ACHN (cell line): ENCODE results near the gene MTHFD2L.
A peak's percentile ranks its signal among the peaks of the same experiment; 100 is the strongest.

Experiments
- DNase-seq: peaks from one replicate; pipeline ENCODE4 v3.0.0-alpha.2; 2015
- in situ Hi-C: cut with HindIII; loops from 2 replicates; pipeline ENCODE4 v1.10.0; 2017; ENCODE audit warnings: low sequenced_read_pairs, low pct_ligation_motif_present, low pct_unique_long_range_greater_than_20kb

Gene MTHFD2L

GRCh38 chr4:74315376-74315775 is 157.5 kb downstream of the MTHFD2L start:
- in situ Hi-C loops = no loop called here

GRCh38 chr4:74316397-74316796 is 158.5 kb downstream of the MTHFD2L start:
- DNase-seq = no peak
- in situ Hi-C loops = no loop called here

More at GRCh38 chr4:74315376-74315775, 157.5 kb downstream of the MTHFD2L start:
- DNase-seq = no peak

GRCh38 chr4:74317616-74318246 is 159.8 kb downstream of the MTHFD2L start:
- in situ Hi-C loops = no loop called here
- DNase-seq = no peak

- in situ Hi-C loops = no loop called here
- DNase-seq = no peak
Measured at GRCh38 chr4:74318276-74318675, 160.4 kb downstream of the MTHFD2L start.

DNA sequence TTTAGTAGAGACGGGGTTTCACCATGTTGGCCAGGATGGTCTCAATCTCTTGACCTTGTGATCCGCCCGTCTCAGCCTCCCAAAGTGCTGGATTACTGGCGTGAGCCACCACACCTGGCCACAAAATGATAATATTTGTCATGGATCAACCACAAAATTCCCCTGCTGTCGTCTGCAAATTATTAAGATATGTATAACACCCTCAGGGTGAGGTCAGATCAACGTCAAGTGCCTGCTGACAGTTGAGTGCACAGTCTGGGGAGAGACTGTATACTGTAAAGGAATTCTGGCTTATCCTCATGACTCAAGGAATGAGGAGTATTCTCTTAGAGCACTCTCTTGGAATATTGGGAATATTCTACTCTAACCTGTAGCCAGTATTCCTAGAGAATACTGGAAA is 161.6 kb downstream of the MTHFD2L start:
- in situ Hi-C loops = no loop called here
- no peak for DNase-seq

GRCh38 chr4:74320559-74321118 is 162.7 kb downstream of the MTHFD2L start:
- in situ Hi-C loops = no loop called here
- peak; percentile 75 for DNase-seq

GRCh38 chr4:74322301-74322700 is 164.4 kb downstream of the MTHFD2L start:
- no peak for DNase-seq
- in situ Hi-C loops = no loop called here

DNA sequence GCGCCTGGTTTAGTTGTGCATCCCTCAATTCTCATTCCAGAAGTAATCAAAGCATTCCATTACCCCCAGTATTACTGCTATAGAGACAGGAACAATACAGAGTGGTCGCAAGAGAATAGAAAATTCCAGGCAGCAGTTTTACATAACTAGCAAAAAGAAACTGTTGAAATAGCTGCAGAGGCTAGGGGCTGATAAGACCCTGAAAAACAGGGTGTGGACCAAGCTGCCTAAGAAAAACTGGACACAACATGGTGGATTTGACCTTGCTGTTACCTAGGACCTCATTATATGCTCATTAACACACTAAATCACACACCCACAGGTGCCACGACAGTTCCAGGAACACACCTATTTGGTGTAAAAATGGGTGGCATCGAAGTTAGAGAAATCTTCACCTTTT is 165.7 kb downstream of the MTHFD2L start:
- no peak for DNase-seq
- in situ Hi-C loops = no loop called here

GRCh38 chr4:74324262-74324661 is 166.3 kb downstream of the MTHFD2L start:
- in situ Hi-C loops = no loop called here
- no peak for DNase-seq

- in situ Hi-C loops = no loop called here
- no peak for DNase-seq
Measured at GRCh38 chr4:74325886-74326285, 168.0 kb downstream of the MTHFD2L start.

DNA sequence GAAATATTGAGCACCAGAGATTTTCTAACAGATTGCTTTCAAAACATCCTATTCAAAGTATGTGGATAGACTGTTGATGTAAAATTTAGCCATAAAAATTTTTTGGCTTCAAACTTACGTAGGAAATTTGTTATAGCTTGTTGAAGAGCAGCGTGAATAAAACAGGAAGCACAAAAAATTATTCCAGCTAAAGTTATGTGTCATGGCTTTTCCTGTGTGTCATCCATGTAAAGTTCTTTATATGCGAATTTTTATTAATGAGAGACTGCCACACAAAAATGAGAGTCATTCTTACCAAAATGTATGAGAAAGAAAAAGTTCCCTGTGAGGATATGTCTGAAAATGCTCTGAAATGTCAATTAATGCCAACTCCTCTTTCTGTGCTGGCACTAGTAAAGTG is 169.8 kb downstream of the MTHFD2L start:
- no peak for DNase-seq
- in situ Hi-C loops = no loop called here

GRCh38 chr4:74328501-74328900 is 170.6 kb downstream of the MTHFD2L start:
- no peak for DNase-seq
- in situ Hi-C loops = no loop called here

DNA sequence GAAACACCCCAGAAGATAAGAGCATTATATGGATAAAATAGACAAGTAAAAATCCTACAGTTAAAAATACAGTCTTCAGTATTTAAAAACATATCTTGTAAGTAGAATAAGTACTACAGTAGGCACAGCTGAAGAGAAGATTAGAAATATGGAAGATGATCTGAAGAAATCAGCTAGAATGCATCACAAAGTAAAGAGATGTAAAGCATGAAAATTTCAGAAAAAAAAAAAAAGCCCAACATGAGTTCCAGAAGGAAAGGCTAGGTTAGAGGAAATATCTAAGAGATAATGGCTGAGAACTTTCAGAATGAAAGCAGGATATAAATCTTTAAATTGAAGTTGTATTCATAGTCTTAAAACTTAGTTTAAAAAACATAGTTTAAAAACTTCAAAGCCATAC is 171.4 kb downstream of the MTHFD2L start:
- in situ Hi-C loops = no loop called here
- no peak for DNase-seq

- in situ Hi-C loops = no loop called here
- DNase-seq = no peak
Measured at GRCh38 chr4:74330295-74330750, 172.4 kb downstream of the MTHFD2L start.

DNA sequence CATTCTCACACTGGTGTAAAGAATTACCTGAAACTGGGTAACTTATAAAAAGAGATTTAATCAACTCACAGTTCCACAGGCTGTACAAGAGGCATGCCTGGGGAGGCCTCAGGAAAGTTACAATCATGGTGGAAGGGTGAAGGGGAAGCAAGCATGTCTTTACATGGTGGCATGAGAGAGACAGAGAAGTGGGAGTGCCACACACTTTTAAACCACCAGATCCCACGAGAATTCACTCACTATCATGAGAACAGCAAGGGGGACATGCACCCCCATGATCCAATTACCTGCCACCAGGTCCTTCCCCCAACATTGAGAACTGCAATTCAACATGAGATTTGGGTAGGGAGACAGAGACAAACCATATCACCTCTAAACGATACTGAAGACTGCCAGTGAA is 173.3 kb downstream of the MTHFD2L start:
- in situ Hi-C loops = no loop called here
- no peak for DNase-seq

DNA sequence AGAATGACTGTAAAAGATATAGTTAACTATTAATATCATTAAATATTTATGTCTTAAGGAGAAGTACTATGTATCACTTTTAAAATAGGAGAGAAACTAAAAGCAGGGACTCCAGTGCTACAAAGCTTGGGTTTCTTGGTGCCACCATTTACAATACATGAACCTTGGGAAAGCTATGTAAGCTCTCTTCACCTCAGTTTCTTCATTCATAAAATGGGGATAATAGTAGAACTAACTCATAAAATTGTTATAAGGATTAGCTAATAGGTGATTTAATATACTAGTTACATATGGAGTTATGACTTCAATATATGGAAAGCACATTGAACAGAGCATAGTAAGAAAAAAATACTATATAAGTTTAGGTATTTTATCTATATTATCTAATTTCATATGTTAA is 174.0 kb downstream of the MTHFD2L start:
- no peak for DNase-seq
- in situ Hi-C loops = no loop called here

DNA sequence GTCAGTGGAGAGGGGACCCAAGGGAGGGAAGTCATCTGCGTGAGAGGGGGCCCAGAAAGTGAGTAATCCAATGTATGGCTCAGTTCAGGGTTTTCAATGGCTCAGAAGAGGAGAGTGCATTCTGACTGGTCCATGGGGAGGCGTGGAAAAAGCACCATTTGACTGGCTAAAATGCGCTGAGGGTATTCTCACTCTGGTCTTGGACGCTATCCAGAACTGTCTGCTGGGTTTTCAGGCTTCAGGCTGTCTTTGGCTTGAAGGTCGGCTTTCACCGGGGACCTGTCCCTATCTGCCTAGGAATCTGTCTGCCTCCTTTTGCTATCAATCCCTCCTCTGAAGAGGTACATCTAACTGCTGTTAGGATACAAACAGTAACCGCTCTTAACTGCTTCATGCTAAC is 176.7 kb downstream of the MTHFD2L start:
- DNase-seq = no peak
- in situ Hi-C loops = no loop called here

DNA sequence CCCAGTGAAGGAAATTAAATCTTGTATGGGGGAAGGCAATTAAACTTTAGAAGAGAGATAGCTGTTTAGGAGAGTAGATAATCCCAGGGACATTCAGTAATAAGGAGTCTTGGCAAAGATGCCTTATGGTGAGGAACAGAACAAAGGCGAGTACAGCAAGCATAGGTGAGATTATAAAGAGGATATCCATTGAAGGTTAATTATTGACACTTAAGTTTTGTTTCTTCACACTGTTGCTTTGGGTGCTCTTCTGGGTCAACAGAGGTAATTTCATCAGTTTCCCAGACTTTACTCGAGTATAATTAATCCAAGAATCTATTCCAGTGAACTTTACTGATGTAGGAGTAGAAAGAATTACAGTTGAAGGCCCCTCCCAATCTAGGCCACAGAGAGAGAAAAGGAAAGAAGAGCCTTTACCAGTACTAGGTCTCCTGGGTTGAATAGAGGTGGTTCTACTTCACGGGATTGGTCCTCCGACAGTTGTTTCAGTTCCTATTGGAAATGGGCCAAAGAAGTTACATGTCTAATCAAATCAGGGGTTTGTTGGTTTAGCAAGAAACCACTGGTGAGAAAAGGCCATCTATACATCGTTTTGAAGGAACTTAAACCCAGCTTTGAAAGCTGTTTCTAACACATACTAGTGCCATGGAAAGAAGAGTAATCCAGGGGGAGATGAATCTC is 177.6 kb downstream of the MTHFD2L start:
- in situ Hi-C loops = no loop called here
- DNase-seq = no peak

DNA sequence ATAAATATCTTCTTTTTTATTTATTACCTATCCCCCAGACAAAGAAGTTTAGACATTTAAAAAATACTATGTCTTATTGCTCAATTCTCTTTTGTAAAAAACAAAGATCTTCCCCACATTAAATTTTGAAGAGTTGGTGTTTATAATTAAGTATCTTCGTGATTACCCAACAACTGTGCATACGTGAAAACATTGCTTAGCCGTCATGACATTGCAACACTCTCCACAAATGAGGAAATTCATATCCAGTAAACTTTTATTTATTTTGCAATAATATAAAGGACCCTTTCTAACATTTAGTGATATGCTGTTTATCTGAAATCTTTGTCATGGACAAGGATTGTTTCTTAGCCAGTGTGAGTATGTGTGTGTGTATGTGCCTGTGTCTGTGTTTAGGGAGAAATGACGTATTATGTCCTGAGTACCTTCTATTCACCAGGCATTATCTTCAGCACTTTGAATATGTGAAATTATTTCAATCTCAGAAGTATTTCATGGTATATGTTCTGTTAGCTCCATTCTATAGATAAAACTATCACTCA is 180.9 kb downstream of the MTHFD2L start:
- DNase-seq = no peak
- in situ Hi-C loops = no loop called here

GRCh38 chr4:74339501-74339900 is 181.6 kb downstream of the MTHFD2L start:
- in situ Hi-C loops = no loop called here
- DNase-seq = no peak
